ENCODE data around the gene EPHB1.
"Not testable (repeated sequence)": the region's sequence is repeated elsewhere in the genome, so short reads cannot be mapped to it uniquely, and the experiment has no call there.

EPHB1 gene

GRCh38 chr3:135215516-135215915 lies 420.5 kb downstream of the EPHB1 start:
- no peak for DNase-seq (ENCODE audit: low read depth)

GRCh38 chr3:135216659-135217058 lies 421.6 kb downstream of the EPHB1 start:
- no peak for DNase-seq (ENCODE audit: low read depth)

- DNase-seq (ENCODE audit: low read depth): no peak
These were observed 422.7 kb downstream of the EPHB1 start for GRCh38 chr3:135217730-135218129.

- DNase-seq (ENCODE audit: low read depth): no peak
These were observed 423.2 kb downstream of the EPHB1 start for GRCh38 chr3:135218304-135218703.

- no peak for DNase-seq (ENCODE audit: low read depth)
These were observed 423.7 kb downstream of the EPHB1 start for GRCh38 chr3:135218782-135219181.

GRCh38 chr3:135224815-135225362 lies 429.8 kb downstream of the EPHB1 start:
- no peak for DNase-seq (ENCODE audit: low read depth)

- no peak for DNase-seq (ENCODE audit: low read depth)
These were observed 431.0 kb downstream of the EPHB1 start for GRCh38 chr3:135226057-135226456.

- no peak for DNase-seq (ENCODE audit: low read depth)
These were observed 433.1 kb downstream of the EPHB1 start for GRCh38 chr3:135228201-135228600.

GRCh38 chr3:135229018-135229495 lies 434.0 kb downstream of the EPHB1 start:
- DNase-seq (ENCODE audit: low read depth): no peak

- DNase-seq (ENCODE audit: low read depth): no peak
These were observed 436.7 kb downstream of the EPHB1 start for GRCh38 chr3:135231737-135232136.

GRCh38 chr3:135232226-135232625 lies 437.2 kb downstream of the EPHB1 start:
- DNase-seq (ENCODE audit: low read depth): no peak

GRCh38 chr3:135233476-135233875 lies 438.4 kb downstream of the EPHB1 start:
- not testable (repeated sequence) for DNase-seq (ENCODE audit: low read depth)

- no peak for DNase-seq (ENCODE audit: low read depth)
These were observed 440.5 kb downstream of the EPHB1 start for GRCh38 chr3:135235541-135235940.

GRCh38 chr3:135237371-135238143 lies 442.5 kb downstream of the EPHB1 start:
- no peak for DNase-seq (ENCODE audit: low read depth)

- DNase-seq (ENCODE audit: low read depth): no peak
These were observed 443.3 kb downstream of the EPHB1 start for GRCh38 chr3:135238236-135238830.

GRCh38 chr3:135238871-135239614 lies 444.0 kb downstream of the EPHB1 start:
- no peak for DNase-seq (ENCODE audit: low read depth)

GRCh38 chr3:135239615-135239884 lies 444.5 kb downstream of the EPHB1 start:
- no peak for DNase-seq (ENCODE audit: low read depth)

- no peak for DNase-seq (ENCODE audit: low read depth)
These were observed 445.4 kb downstream of the EPHB1 start for GRCh38 chr3:135240426-135240825.

GRCh38 chr3:135242285-135242684 lies 447.2 kb downstream of the EPHB1 start:
- DNase-seq (ENCODE audit: low read depth): no peak

GRCh38 chr3:135243616-135244015 lies 448.6 kb downstream of the EPHB1 start:
- DNase-seq (ENCODE audit: low read depth): no peak

- no peak for DNase-seq (ENCODE audit: low read depth)
These were observed 451.0 kb downstream of the EPHB1 start for GRCh38 chr3:135246027-135246426.

- DNase-seq (ENCODE audit: low read depth): no peak
These were observed 453.2 kb downstream of the EPHB1 start for GRCh38 chr3:135248213-135248612.

- DNase-seq (ENCODE audit: low read depth): no peak
These were observed 454.1 kb downstream of the EPHB1 start for GRCh38 chr3:135249186-135249585.
